Astrocyte (in vitro differentiated cells and primary cell): ENCODE data around the gene F8. TPM values are rescaled to one million over a fixed set of nuclear protein-coding genes. Genes with fewer than 3 reads are reported as not detected.

Source experiments
- DNase-seq: peaks from one replicate; pipeline ENCODE4 v3.0.0-alpha.2; 2010; ENCODE audit warnings: low read depth
- FAIRE-seq: peaks from 2 replicates; lab custom pipeline; 2011; peaks lifted over from hg19 to GRCh38; lab: Jason Lieb, UNC
- H2AFZ ChIP-seq: 2 replicates; pipeline ENCODE4 v1.6.0; 2012; ENCODE audit warnings: low read depth, low read length, inconsistent platforms
- H3K27ac ChIP-seq: 2 replicates; pipeline ENCODE4 v1.5.1; 2011; ENCODE audit warnings: low read depth, low read length, inconsistent platforms
- H3K27me3 ChIP-seq: 2 replicates; pipeline ENCODE4 v1.6.0; 2011; ENCODE audit warnings: low read length, inconsistent platforms; ENCODE audit not compliant: insufficient read depth
- H3K36me3 ChIP-seq: 2 replicates; pipeline ENCODE4 v1.5.1; 2011; ENCODE audit warnings: low read length, inconsistent platforms; ENCODE audit not compliant: insufficient read depth
- H3K4me1 ChIP-seq: 2 replicates; pipeline ENCODE4 v1.5.1; 2011; ENCODE audit warnings: low read length, inconsistent platforms; ENCODE audit not compliant: insufficient read depth
- H3K4me2 ChIP-seq: 2 replicates; pipeline ENCODE4 v1.6.0; 2012; ENCODE audit warnings: low read length, inconsistent platforms
- H3K4me3 ChIP-seq: 2 replicates; pipeline ENCODE4 v1.5.1; 2011; ENCODE audit warnings: low read depth, mild to moderate bottlenecking, low read length, inconsistent platforms; ENCODE audit not compliant: insufficient read depth
- H3K79me2 ChIP-seq: 2 replicates; pipeline ENCODE4 v1.6.0; 2012; ENCODE audit warnings: mild to moderate bottlenecking, low read length, inconsistent platforms; ENCODE audit not compliant: insufficient read depth
- H3K9ac ChIP-seq: 2 replicates; pipeline ENCODE4 v1.6.0; 2012; ENCODE audit warnings: mild to moderate bottlenecking, low read length, inconsistent platforms
- H3K9me3 ChIP-seq: 2 replicates; pipeline ENCODE4 v1.5.1; 2012; ENCODE audit warnings: low read depth, mild to moderate bottlenecking, low read length, inconsistent platforms; ENCODE audit not compliant: insufficient read depth
- H4K20me1 ChIP-seq: 2 replicates; pipeline ENCODE4 v1.6.0; 2012; ENCODE audit warnings: low read length, inconsistent platforms; ENCODE audit not compliant: insufficient read depth
- H3K27ac Mint-ChIP-seq: one replicate; pipeline ENCODE4 v1.8.0; 2021; ENCODE audit warnings: mild to moderate bottlenecking, mixed read lengths; ENCODE audit not compliant: unreplicated experiment
- H3K27me3 Mint-ChIP-seq: one replicate; pipeline ENCODE4 v1.8.0; 2021; ENCODE audit warnings: low read depth, mixed read lengths; ENCODE audit not compliant: unreplicated experiment
- H3K36me3 Mint-ChIP-seq: one replicate; pipeline ENCODE4 v1.8.0; 2021; ENCODE audit warnings: low read depth, mixed read lengths; ENCODE audit not compliant: unreplicated experiment
- H3K4me1 Mint-ChIP-seq: one replicate; pipeline ENCODE4 v1.8.0; 2021; ENCODE audit warnings: low read depth, mixed read lengths; ENCODE audit not compliant: unreplicated experiment
- H3K4me3 Mint-ChIP-seq: one replicate; pipeline ENCODE4 v1.8.0; 2021; ENCODE audit warnings: mild to moderate bottlenecking, moderate library complexity, mixed read lengths; ENCODE audit not compliant: unreplicated experiment
- H3K9me3 Mint-ChIP-seq: one replicate; pipeline ENCODE4 v1.8.0; 2021; ENCODE audit warnings: mild to moderate bottlenecking, mixed read lengths; ENCODE audit not compliant: unreplicated experiment
- EZH2 ChIP-seq: IDR thresholded peaks from 2 replicates; pipeline ENCODE4 v1.6.1; 2012; ENCODE audit warnings: mild to moderate bottlenecking, low read length, inconsistent platforms; ENCODE audit not compliant: insufficient read depth
- total RNA-seq: library from RNA; stranded (reverse); gene quantifications from 2 replicates; pipeline ENCODE4 v1.2.1, GENCODE V29; 2021
- TF ChIP-seq, protein P1 (sequence below): IDR thresholded peaks from 2 replicates; pipeline ENCODE4 v1.5.1; 2011; ENCODE audit warnings: low read depth, mild to moderate bottlenecking, inconsistent platforms, low read length, moderate library complexity; ENCODE audit not compliant: insufficient read depth

The F8 gene
- total RNA-seq, 1 donor from 2014 or later = 2.5 TPM

DNA sequence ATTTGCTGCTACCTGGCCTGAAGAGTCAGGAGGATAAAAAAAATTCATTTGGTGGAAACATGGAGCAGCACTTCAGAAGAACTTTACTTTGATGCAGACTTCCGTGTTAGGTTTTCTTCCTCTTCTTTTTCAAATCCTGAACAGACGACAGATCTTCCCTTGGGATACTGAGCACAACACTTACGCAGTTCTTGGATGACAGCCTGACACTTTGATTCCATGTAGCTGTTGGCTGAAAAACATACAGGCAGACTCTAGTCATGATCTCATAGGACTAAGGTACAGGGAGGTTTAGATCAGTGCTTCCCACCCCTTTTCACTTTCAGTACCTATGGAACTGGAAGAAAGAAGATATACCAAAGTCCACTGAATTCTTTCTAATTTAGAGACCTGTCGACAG, 39.2 kb upstream of the F8 start:
- Histone ChIP-seq H2AFZ (no peak overlapping the region), H3K27me3 (no peaks in the 10 kb centered on the region), H3K9ac (no peak overlapping the region), H3K4me3 (no peak overlapping the region), H3K27ac (no peak overlapping the region), H3K36me3 (no peaks in the 10 kb centered on the region), H3K9me3 (no peaks in the 10 kb centered on the region), H4K20me1 (no peaks in the 10 kb centered on the region), H3K79me2 (peaks cover 10% of the 10 kb centered on the region), H3K4me2 (no peak overlapping the region), H3K4me1 (peaks cover 7% of the 10 kb centered on the region)
- FAIRE-seq = peak; percentile 92
- no peak overlapping the region for H3K4me3 Mint-ChIP-seq
- H3K4me1 Mint-ChIP-seq = peaks cover 10% of the 10 kb centered on the region
- no peak for DNase-seq
- peaks cover 3% of the 10 kb centered on the region for H3K36me3 Mint-ChIP-seq
- TF ChIP-seq, protein P1, sequence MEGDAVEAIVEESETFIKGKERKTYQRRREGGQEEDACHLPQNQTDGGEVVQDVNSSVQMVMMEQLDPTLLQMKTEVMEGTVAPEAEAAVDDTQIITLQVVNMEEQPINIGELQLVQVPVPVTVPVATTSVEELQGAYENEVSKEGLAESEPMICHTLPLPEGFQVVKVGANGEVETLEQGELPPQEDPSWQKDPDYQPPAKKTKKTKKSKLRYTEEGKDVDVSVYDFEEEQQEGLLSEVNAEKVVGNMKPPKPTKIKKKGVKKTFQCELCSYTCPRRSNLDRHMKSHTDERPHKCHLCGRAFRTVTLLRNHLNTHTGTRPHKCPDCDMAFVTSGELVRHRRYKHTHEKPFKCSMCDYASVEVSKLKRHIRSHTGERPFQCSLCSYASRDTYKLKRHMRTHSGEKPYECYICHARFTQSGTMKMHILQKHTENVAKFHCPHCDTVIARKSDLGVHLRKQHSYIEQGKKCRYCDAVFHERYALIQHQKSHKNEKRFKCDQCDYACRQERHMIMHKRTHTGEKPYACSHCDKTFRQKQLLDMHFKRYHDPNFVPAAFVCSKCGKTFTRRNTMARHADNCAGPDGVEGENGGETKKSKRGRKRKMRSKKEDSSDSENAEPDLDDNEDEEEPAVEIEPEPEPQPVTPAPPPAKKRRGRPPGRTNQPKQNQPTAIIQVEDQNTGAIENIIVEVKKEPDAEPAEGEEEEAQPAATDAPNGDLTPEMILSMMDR = no peak
- TF ChIP-seq EZH2 = no peak
- no peaks in the 10 kb centered on the region for H3K27me3 Mint-ChIP-seq
- H3K27ac Mint-ChIP-seq = no peak overlapping the region
- H3K9me3 Mint-ChIP-seq = no peaks in the 10 kb centered on the region

DNA sequence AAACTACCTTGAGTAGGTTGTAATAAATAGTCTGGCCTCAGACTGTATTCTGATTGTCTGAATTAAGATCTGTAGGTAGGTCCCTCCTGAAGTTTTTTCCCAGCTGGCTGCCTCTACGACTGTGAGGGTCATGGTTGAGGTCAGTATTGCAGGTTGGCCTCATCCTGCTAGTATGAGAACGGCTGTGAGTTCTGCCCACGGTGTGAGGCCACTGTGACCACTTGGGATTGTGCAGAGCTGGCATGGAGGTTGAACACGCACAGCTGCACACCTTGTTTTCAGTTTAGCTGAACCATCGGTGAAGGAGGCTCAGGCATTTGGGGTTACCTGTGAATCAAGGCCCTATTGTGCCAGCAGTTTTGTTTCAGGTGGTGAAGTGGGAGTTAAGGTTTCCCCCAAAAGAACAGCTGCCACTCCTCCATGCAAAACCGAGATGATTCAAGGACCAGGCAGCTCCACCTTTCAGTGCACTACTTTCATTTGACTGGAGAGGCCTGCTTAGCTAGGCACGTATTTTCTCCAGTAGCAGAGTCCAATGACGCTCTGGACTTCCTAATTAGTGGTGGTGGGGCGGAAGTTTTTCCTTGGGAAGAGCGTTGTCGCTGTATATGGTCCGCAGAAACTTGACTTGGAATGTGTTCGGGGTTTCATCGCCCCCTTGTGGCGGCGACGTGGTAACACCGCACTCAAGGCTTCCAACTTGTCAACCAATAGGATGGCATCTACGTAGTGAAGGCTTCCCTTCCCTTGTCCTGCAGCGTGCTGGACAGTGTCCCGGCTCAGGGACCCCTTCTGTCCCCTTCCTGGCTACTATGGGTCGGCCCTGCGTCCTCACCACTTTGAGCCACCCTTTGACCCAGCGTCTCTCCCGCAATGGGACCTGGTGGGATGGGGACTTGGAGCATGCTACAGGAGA, 34.6 kb upstream of the F8 start:
- Mint-ChIP-seq H3K27ac (no peak overlapping the region), H3K4me3 (no peak overlapping the region), H3K27me3 (no peaks in the 10 kb centered on the region), H3K9me3 (no peaks in the 10 kb centered on the region), H3K4me1 (peaks cover 2% of the 10 kb centered on the region), H3K36me3 (peaks cover 6% of the 10 kb centered on the region)
- FAIRE-seq = peak; percentile 85
- Histone ChIP-seq H3K4me2 (peak overlapping the region; percentile 82), H3K9ac (peak overlapping the region; percentile 38), H3K79me2 (no peaks in the 10 kb centered on the region), H3K36me3 (no peaks in the 10 kb centered on the region), H3K4me1 (no peaks in the 10 kb centered on the region), H2AFZ (peak overlapping the region; percentile 47), H3K4me3 (peak overlapping the region; percentile 23), H3K9me3 (no peaks in the 10 kb centered on the region), H3K27me3 (no peaks in the 10 kb centered on the region), H3K27ac (no peak overlapping the region), H4K20me1 (no peaks in the 10 kb centered on the region)
- DNase-seq = peak; percentile 51
- TF ChIP-seq EZH2 = no peak
- TF ChIP-seq, protein P1 = peak; percentile 69

DNA sequence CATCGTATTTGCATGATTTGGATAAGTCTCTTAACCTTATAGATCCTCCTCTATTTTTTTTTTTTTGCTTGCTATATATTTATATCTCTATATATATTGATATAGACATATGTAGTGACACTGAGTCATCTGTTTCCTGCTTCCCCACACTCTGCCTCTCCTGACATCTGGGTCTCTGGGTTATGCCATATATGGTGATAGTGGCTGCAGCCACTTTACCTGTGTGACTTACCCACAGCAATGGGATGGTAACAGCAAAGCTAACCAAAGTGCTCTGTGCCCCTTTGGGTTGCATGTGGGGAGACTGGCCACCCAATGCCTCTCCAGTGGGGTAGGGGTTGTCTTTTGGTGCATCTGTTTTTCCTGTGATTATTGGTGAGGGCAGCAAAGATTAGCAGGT, 33.9 kb upstream of the F8 start:
- Mint-ChIP-seq H3K4me3 (no peak overlapping the region), H3K9me3 (no peaks in the 10 kb centered on the region), H3K4me1 (peaks cover 2% of the 10 kb centered on the region), H3K27me3 (no peaks in the 10 kb centered on the region), H3K27ac (no peak overlapping the region), H3K36me3 (peaks cover 6% of the 10 kb centered on the region)
- no peak for DNase-seq
- Histone ChIP-seq H3K4me3 (no peak overlapping the region), H3K27me3 (no peaks in the 10 kb centered on the region), H3K9me3 (no peaks in the 10 kb centered on the region), H3K27ac (no peak overlapping the region), H3K79me2 (no peaks in the 10 kb centered on the region), H2AFZ (no peak overlapping the region), H3K4me2 (no peak overlapping the region), H3K9ac (no peak overlapping the region), H4K20me1 (no peaks in the 10 kb centered on the region), H3K4me1 (no peaks in the 10 kb centered on the region), H3K36me3 (no peaks in the 10 kb centered on the region)
- FAIRE-seq = no peak
- TF ChIP-seq, protein P1 = no peak
- TF ChIP-seq EZH2 = no peak
